ENCODE results near the gene TTC32. TPM values are rescaled to one million over a fixed set of nuclear protein-coding genes. Genes with fewer than 3 reads are reported as not detected.

TTC32 gene
- total RNA-seq, 1 donor, result 42.2 TPM

DNA sequence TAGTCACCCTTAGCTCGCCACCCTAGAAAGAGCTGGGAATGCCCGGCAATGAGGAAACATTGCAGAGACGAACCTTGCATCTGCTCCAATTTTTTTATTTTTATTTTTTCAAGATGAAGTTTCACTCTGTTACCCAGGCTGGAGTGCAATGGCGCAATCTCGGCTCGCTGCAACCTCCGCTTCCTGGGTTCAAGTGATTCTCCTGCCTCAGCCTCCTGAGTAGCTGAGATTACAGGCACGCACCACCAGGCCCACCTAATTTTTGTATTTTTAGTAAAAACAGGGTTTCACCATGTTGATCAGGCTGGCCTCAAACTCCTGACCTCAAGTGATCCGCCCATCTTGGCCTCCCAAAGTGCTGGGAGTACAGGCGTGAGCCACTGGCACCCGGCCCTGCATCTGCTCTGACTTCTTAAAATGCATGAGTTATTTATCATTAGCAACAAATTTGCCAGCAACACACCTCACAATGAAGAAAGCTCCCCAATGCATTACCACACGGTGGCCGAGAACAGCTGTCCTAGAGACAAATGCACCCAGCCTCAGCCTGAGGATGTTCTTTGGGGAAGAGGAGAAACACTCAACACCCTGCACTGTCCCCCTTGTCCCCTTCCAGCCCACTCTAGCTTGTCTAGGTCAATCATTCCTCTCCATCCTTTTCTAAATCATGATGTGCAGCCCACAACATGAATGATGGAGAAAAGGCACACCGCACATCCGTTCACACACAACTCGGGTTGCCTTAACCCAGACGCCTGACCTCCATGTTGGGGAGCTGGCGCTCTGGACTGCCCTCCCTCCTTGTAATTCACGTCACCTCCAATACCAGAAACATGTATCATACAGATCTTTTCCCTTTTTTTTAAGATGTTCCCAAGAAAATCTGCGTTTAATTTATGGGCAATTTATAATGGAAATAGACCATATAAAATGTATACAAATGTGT, 46.9 kb downstream of the TTC32 start:
- Histone ChIP-seq H3K4me1 (ENCODE audit: insufficient read depth, low read length) (no peaks in the 10 kb centered on the region), H3K27me3 (ENCODE audit: insufficient read depth, low read length) (no peaks in the 10 kb centered on the region), H3K4me3 (ENCODE audit: low read length) (no peak overlapping the region), H3K9me3 (ENCODE audit: low read depth, low read length) (no peaks in the 10 kb centered on the region)

DNA sequence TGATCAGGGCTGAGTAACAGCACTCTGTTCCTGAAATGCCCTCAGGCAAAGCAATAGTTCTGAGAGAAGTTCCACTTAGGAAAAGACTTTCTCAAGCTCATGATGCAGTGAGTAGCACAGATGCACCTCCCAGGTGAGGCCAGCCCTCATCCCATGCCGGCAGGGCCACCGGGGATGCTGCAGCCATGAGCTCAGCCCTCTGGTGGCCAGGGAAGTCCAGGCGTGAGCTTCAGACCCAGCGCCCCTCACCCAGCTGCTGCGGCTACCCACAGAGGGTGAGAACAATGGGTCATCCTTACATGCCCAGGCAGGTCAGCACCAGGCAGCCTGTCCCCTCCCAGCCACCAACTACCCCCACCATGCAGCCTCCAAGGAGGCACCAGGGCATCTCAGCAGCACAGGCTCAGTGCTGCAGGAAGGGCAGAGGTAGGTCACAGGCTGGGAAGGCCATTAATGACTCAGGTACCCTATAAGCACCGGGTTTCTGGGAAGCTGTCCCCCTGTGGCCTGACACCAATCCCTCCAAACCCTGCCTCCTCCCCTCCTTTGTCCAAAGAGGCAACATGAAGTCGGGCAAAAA, 50.6 kb downstream of the TTC32 start:
- Histone ChIP-seq H3K27me3 (ENCODE audit: insufficient read depth, low read length) (no peaks in the 10 kb centered on the region), H3K4me1 (ENCODE audit: insufficient read depth, low read length) (no peaks in the 10 kb centered on the region), H3K4me3 (ENCODE audit: low read length) (no peak overlapping the region), H3K9me3 (ENCODE audit: low read depth, low read length) (no peaks in the 10 kb centered on the region)

DNA sequence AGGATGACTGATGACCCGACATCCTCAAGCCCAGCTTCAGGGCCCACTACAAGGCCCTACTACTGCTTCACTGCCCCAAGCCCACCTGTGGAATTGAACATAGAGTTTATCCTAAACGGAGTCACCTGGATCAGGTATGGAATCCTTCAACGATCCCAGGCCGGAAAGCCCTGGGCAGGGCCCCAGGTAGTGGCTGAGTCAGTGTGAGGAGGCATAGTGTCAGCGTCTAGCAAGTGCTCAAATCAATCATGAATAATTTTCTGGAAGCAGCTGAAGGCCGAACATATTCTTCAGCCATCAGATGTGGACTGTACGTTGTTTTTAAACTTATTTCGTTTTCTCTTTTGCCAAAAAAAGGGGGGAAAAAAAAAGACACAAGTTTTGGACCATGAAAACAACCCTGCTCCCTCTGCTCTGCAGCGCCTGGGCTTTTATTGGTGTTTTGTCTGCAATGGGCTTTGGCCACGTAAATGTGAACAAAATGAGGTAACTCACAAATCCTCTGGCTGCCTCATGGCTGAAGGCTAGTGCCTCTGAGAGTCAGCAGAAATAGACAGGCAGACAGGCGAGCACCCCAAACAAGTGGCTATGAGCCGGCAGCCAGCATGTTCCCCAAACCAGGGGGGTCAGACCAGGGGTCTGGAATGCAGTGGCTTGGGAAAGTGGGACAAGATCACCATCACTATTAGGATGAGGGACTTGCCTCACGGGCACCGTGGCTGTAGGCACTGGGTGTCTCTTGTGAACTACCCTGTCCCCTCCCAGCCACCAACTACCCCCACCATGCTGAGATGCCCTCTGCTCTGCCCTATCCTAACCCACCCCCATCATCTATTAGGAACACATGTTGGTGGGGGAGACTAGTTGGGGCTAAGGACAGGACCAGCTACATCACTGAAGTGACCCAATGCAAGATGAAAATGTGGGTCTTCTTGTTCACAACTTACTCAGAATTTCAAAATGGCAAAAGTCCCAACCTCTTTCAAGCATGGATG, 51.4 kb downstream of the TTC32 start:
- H3K9me3 ChIP-seq (ENCODE audit: low read depth, low read length), result no peaks in the 10 kb centered on the region
- no peaks in the 10 kb centered on the region for H3K27me3 ChIP-seq (ENCODE audit: insufficient read depth, low read length)
- H3K4me3 ChIP-seq (ENCODE audit: low read length), result no peak overlapping the region

DNA sequence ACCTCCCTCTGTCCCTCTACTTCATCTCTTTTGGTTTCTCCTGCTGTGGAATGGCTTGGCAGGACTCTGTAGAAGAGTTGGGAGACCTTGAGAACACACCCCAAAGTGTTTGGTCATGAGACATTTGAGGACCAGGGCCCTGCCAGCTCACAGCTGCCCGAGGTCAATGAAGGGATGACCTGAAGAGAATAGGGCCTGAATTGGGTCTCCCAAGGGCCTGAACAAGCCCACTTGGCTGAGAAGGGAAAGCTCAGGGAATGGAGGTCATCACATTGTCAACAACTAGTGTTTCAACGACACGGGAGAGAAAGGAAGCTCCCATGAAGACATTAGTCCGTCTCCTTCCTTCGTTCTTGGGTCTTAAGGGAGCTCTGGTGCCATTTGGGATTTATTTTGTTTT, 52.8 kb downstream of the TTC32 start:
- Histone ChIP-seq H3K9me3 (ENCODE audit: low read depth, low read length) (no peaks in the 10 kb centered on the region), H3K4me3 (ENCODE audit: low read length) (no peak overlapping the region), H3K4me1 (ENCODE audit: insufficient read depth, low read length) (no peaks in the 10 kb centered on the region), H3K27me3 (ENCODE audit: insufficient read depth, low read length) (no peaks in the 10 kb centered on the region)

More for the DNA sequence above, 51.4 kb downstream of the TTC32 start:
- no peaks in the 10 kb centered on the region for H3K4me1 ChIP-seq (ENCODE audit: insufficient read depth, low read length)

DNA sequence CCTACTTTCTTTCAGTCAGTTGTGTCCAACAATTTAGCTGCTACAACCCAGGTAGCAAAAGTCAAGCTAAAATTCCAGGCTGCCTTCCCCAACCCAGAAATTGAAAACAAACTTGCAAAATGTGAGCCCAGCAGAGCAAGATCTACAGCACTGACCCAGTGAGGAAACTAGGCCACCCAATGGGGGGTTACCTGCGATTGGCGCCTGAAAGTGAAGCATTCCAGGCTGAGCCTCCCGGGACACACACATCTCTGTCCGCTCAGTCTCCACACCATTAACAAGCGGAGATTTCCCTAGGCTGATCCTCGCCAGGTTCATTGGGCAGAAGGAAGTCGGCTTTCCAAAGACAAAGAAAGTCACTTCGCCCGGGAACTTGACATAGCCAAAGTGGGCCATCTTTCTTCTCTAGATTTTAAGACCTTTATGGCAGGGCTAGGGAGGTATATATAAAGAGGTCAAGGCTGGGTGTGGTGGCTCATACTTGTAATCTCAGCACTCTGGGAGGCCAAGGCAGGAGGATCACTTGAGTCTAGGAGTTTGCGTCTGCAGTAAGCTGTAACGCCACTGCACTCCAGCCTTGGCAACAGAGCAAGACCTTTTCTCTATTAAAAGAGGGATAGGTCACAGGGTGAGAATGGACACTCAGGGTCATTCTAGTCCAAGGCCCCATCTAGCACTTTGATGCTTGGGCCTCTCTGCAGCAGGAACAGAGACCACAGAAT, 53.6 kb downstream of the TTC32 start:
- Histone ChIP-seq H3K4me1 (ENCODE audit: insufficient read depth, low read length) (no peaks in the 10 kb centered on the region), H3K27me3 (ENCODE audit: insufficient read depth, low read length) (no peaks in the 10 kb centered on the region), H3K9me3 (ENCODE audit: low read depth, low read length) (no peaks in the 10 kb centered on the region), H3K4me3 (ENCODE audit: low read length) (no peak overlapping the region)

DNA sequence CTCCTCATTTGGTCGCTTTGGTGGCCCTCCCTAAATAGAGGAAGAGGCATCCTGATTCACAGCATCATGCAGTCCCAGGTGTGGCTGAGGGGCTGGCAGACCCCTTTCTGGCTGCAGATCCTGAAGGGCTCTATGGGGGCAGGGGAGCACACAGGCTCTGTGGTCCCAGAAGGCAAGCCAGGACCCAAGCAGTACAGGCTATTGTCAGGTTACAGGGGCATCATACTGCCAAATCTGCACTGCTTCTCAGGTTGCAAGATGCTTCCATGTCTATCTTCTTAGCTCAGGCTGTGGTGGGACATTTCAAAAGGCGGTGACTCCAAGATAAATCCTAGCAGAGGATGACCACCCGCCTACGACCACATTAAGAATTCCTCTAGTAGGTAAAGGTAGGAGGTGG, 54.3 kb downstream of the TTC32 start:
- Histone ChIP-seq H3K27me3 (ENCODE audit: insufficient read depth, low read length) (no peaks in the 10 kb centered on the region), H3K4me1 (ENCODE audit: insufficient read depth, low read length) (no peaks in the 10 kb centered on the region), H3K4me3 (ENCODE audit: low read length) (no peak overlapping the region), H3K9me3 (ENCODE audit: low read depth, low read length) (no peaks in the 10 kb centered on the region)

Other genes starting within 250 kb of the TTC32 start
- gene WDR35, start 88.1 kb upstream of the TTC32 start, total RNA-seq, result 3.5 TPM
- gene MATN3, start 110.7 kb upstream of the TTC32 start, total RNA-seq, result not detected
- gene LAPTM4A, start 149.6 kb upstream of the TTC32 start, total RNA-seq, result 90.9 TPM

Data from mononuclear cell (primary cell).